ENCODE results near the gene TRABD2B. TPM values are rescaled to one million over a fixed set of nuclear protein-coding genes. Genes with fewer than 3 reads are reported as not detected.

Gene TRABD2B
- total RNA-seq, 1 experiment from 2014 or later: 0.05 TPM

DNA sequence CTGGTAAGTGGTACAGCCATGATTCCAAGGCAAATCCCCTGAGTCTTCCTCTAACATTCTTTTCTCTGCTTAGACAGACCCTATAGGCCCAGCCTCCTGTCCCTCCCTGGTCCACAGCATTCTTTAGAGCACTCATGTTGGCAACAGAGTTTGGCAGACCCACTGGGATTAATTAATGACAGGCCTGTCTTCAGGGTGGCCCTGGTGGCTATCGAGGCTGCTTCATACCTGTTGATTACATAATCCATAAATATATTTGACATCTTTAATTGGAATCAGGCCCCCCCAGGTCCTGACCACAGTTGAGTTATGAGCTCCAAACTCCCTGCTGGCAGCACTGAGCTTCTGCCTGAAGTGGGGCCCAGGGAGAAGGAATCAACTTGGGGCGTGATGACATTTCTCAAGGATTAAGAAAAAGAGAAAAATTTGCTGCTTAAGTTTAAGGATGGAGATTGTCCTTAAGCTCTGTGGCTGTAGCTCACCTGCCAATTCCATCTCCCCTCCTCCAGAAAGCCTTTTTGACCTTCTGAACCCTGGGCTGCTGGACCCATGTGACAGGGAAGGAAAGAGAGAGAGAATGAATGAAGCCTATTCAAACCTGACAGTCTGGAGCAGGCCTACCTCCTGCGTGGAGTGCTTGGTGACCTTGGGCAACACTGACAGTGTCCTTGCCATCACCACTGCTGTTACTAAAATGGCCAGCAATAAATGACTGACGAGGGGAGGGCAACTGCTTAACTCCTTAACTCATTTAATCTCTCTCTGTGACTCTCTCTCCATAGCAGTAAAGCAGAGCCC, 156.6 kb downstream of the TRABD2B start:
- H3K4me1 ChIP-seq (ENCODE audit: control insufficient read depth in 1 of 2, insufficient read depth in 2 of 2, low read length in 2 of 2): no peaks in the 10 kb centered on the region
- H3K4me3 ChIP-seq (replicated peaks in 1 of 2; ENCODE audit: low read depth in 1 of 2, low read length in 2 of 2): no peak overlapping the region
- intact Hi-C loops (cut with micrococcal nuclease): no loop called here
- RAD21 ChIA-PET (ENCODE audit: low non-redundant PET in 1 of 2, low total read pairs in 2 of 2, uncharacterized antibody in 2 of 2, unreplicated experiment in 2 of 2): no interaction called here
- H3K27me3 ChIP-seq (ENCODE audit: insufficient read depth, low read length): peaks cover 15% of the 10 kb centered on the region; the same call in 1 of the 2 replicates
- H2AFZ ChIP-seq (ENCODE audit: low read depth, low read length, poor library complexity, severe bottlenecking): no peak overlapping the region
- no peak overlapping the region for H3K9ac ChIP-seq (ENCODE audit: low read length)
- no peak for ATAC-seq
- H4K20me1 ChIP-seq (ENCODE audit: insufficient read depth): no peaks in the 10 kb centered on the region
- H3K79me2 ChIP-seq (ENCODE audit: insufficient read depth, low read length): no peaks in the 10 kb centered on the region
- DNase-seq (ENCODE audit: low read depth, low spot score): no peak
- CTCF ChIA-PET: no interaction called here
- H3K9me3 ChIP-seq (ENCODE audit: control insufficient read depth in 1 of 2, insufficient read depth in 1 of 2, low read depth in 1 of 2, low read length in 2 of 2): no peaks in the 10 kb centered on the region
- no peak overlapping the region for H3K27ac ChIP-seq (ENCODE audit: low read depth, low read length)
- TF ChIP-seq SIN3A (IDR thresholded peaks at IDR 0.05; ENCODE audit: low read depth) (no peak), EZH2phosphoT487 (IDR thresholded peaks at IDR 0.05; ENCODE audit: borderline replicate concordance) (no peak), ZNF274 (IDR thresholded peaks at IDR 0.05; ENCODE audit: low read depth, low read length) (no peak), SRF (IDR thresholded peaks at IDR 0.05; ENCODE audit: low read depth) (no peak), ZFX (IDR thresholded peaks at IDR 0.05) (no peak), FOSL1 (IDR thresholded peaks at IDR 0.05; ENCODE audit: low read depth) (no peak), EGR1 (IDR thresholded peaks at IDR 0.05; ENCODE audit: low read depth) (no peak), POLR2AphosphoS5 (IDR thresholded peaks at IDR 0.05; ENCODE audit: low read depth, low read length) (no peak), JUND (IDR thresholded peaks at IDR 0.05) (no peak), CEBPB (IDR thresholded peaks at IDR 0.05; ENCODE audit: low read depth) (no peak), SP1 (IDR thresholded peaks at IDR 0.05; ENCODE audit: low read depth) (no peak), RAD21 (IDR thresholded peaks at IDR 0.05; ENCODE audit: low read depth) (no peak), POLR2A (IDR thresholded peaks at IDR 0.05; ENCODE audit: borderline replicate concordance, extremely low read depth, insufficient read depth, insufficient read length) (no peak), EZH2 (IDR thresholded peaks at IDR 0.05) (no peak)
- TF ChIP-seq, protein P1, sequence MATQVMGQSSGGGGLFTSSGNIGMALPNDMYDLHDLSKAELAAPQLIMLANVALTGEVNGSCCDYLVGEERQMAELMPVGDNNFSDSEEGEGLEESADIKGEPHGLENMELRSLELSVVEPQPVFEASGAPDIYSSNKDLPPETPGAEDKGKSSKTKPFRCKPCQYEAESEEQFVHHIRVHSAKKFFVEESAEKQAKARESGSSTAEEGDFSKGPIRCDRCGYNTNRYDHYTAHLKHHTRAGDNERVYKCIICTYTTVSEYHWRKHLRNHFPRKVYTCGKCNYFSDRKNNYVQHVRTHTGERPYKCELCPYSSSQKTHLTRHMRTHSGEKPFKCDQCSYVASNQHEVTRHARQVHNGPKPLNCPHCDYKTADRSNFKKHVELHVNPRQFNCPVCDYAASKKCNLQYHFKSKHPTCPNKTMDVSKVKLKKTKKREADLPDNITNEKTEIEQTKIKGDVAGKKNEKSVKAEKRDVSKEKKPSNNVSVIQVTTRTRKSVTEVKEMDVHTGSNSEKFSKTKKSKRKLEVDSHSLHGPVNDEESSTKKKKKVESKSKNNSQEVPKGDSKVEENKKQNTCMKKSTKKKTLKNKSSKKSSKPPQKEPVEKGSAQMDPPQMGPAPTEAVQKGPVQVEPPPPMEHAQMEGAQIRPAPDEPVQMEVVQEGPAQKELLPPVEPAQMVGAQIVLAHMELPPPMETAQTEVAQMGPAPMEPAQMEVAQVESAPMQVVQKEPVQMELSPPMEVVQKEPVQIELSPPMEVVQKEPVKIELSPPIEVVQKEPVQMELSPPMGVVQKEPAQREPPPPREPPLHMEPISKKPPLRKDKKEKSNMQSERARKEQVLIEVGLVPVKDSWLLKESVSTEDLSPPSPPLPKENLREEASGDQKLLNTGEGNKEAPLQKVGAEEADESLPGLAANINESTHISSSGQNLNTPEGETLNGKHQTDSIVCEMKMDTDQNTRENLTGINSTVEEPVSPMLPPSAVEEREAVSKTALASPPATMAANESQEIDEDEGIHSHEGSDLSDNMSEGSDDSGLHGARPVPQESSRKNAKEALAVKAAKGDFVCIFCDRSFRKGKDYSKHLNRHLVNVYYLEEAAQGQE (IDR thresholded peaks at IDR 0.05; ENCODE audit: low read depth): no peak
- TF ChIP-seq, protein P2, sequence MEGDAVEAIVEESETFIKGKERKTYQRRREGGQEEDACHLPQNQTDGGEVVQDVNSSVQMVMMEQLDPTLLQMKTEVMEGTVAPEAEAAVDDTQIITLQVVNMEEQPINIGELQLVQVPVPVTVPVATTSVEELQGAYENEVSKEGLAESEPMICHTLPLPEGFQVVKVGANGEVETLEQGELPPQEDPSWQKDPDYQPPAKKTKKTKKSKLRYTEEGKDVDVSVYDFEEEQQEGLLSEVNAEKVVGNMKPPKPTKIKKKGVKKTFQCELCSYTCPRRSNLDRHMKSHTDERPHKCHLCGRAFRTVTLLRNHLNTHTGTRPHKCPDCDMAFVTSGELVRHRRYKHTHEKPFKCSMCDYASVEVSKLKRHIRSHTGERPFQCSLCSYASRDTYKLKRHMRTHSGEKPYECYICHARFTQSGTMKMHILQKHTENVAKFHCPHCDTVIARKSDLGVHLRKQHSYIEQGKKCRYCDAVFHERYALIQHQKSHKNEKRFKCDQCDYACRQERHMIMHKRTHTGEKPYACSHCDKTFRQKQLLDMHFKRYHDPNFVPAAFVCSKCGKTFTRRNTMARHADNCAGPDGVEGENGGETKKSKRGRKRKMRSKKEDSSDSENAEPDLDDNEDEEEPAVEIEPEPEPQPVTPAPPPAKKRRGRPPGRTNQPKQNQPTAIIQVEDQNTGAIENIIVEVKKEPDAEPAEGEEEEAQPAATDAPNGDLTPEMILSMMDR (IDR thresholded peaks at IDR 0.05 in 2 of 3, conservative IDR thresholded peaks at IDR 0.05 in 1 of 3; ENCODE audit: borderline replicate concordance in 1 of 3, insufficient read depth in 1 of 3, low read depth in 2 of 3, low read length in 2 of 3): no peak
- H3K9me2 ChIP-seq (ENCODE audit: insufficient read depth): no peaks in the 10 kb centered on the region
- no peak overlapping the region for H3K4me2 ChIP-seq (ENCODE audit: low read length)
- POLR2A ChIA-PET: no interaction called here
- BruUV-seq (replicated peaks): no TSS peak
- H3K36me3 ChIP-seq (ENCODE audit: control insufficient read depth in 1 of 2, insufficient read depth in 2 of 2, low read length in 2 of 2): no peaks in the 10 kb centered on the region

Measured in HCT116 (cell line).